Measurements from ENCODE around the gene ATP9B.

- no peak for TF ChIP-seq POLR2A (IDR thresholded peaks at IDR 0.05; ENCODE audit: low read length)
- TF ChIP-seq GATA1 (IDR thresholded peaks at IDR 0.05; ENCODE audit: low read depth, low read length): no peak
Measured at GRCh38 chr18:79173742-79174141, 104.5 kb downstream of the ATP9B start.
